Activated naive CD4-positive, alpha-beta T cell treated with anti-CD3 and anti-CD28 coated beads, Interleukin-2, amount 50 U/mL, for 72 hours (primary cell): ENCODE measurements around the gene GUCA1A. TPM values are rescaled to one million over a fixed set of nuclear protein-coding genes. Genes with fewer than 3 reads are reported as not detected.

Source experiments
- total RNA-seq, 2 donors: library from RNA; stranded (reverse); gene quantifications; one replicate each; pipeline ENCODE4 v1.2.3, GENCODE V29; 2022

Gene GUCA1A
- total RNA-seq, 2 donors from 2014 or later: 0.14 to 0.37 TPM

Other genes starting within 250 kb of the GUCA1A start
- gene CCND3, start 231.6 kb upstream of the GUCA1A start, total RNA-seq: 100 to 1,000 TPM; 610 to 723 TPM
- 10 to 100 TPM; 62.9 to 77.1 TPM for gene TAF8, start 122.8 kb upstream of the GUCA1A start, total RNA-seq
- gene C6orf132, start 30.7 kb upstream of the GUCA1A start, total RNA-seq: under 1 TPM; 0.20 to 0.29 TPM
- gene GUCA1B, start 21.6 kb downstream of the GUCA1A start, total RNA-seq: 1 to 10 TPM; 2.7 to 7.6 TPM
- gene MRPS10, start 44.5 kb downstream of the GUCA1A start, total RNA-seq: 10 to 100 TPM; 30.8 to 37.4 TPM